IPS-11a (cell line): ENCODE results near the gene KRTAP2-4.
"Not testable (repeated sequence)": the region's sequence is repeated elsewhere in the genome, so short reads cannot be mapped to it uniquely, and the experiment has no call there.

ENCODE experiments used
- H3K4me3 ChIP-seq: one replicate; pipeline ENCODE4 v1.5.1; 2013; ENCODE audit warnings: low read depth, low read length, control low read depth

Gene KRTAP2-4

GRCh38 chr17:41040783-41041571, 24.7 kb downstream of the KRTAP2-4 start, which contains the start of gene KRTAP1-1:
KRTAP1-1 (minus strand) TSS chr17:41041450; CDS start chr17:41041397, 53 bp downstream.
- H3K4me3 ChIP-seq, result not testable (repeated sequence)

GRCh38 chr17:41037853-41038350, 27.8 kb downstream of the KRTAP2-4 start:
- no peak overlapping the region for H3K4me3 ChIP-seq

- H3K4me3 ChIP-seq, result not testable (repeated sequence)
Observed at GRCh38 chr17:41034346-41034935, 31.2 kb downstream of the KRTAP2-4 start, which contains the start of gene KRTAP1-3. KRTAP1-3 (minus strand) TSS chr17:41034874; CDS start chr17:41034821, 53 bp downstream.

- no peak within 1 kb of the TSS for H3K4me3 ChIP-seq
Observed at GRCh38 chr17:41029633-41030245, 35.9 kb downstream of the KRTAP2-4 start, which contains the start of gene KRTAP1-4. KRTAP1-4 (minus strand) TSS chr17:41030195; CDS start chr17:41030078, 117 bp downstream.

GRCh38 chr17:41026715-41027471, 38.8 kb downstream of the KRTAP2-4 start, which contains the start of gene KRTAP1-5:
KRTAP1-5 (minus strand) TSS chr17:41027208; CDS start chr17:41027155, 53 bp downstream.
- H3K4me3 ChIP-seq, result no peak within 1 kb of the TSS

- no peak overlapping the region for H3K4me3 ChIP-seq
Observed at GRCh38 chr17:41024697-41025096, 41.0 kb downstream of the KRTAP2-4 start.

- no peak overlapping the region for H3K4me3 ChIP-seq
Observed at GRCh38 chr17:41020336-41020735, 45.3 kb downstream of the KRTAP2-4 start.

GRCh38 chr17:41019415-41019814, 46.3 kb downstream of the KRTAP2-4 start:
- no peak overlapping the region for H3K4me3 ChIP-seq

GRCh38 chr17:41018541-41018940, 47.1 kb downstream of the KRTAP2-4 start:
- no peak overlapping the region for H3K4me3 ChIP-seq

- H3K4me3 ChIP-seq, result no peak overlapping the region
Observed at GRCh38 chr17:41016578-41017215, 49.0 kb downstream of the KRTAP2-4 start.

- H3K4me3 ChIP-seq, result no peak overlapping the region
Observed at GRCh38 chr17:41015454-41015853, 50.2 kb downstream of the KRTAP2-4 start.
